H1 (cell line): ENCODE data around the gene SLC22A25. TPM values are rescaled to one million over a fixed set of nuclear protein-coding genes. Genes with fewer than 3 reads are reported as not detected.

ENCODE experiments used
- BCL11A ChIP-seq, 2 experiments: IDR thresholded peaks; one replicate each; pipeline ENCODE4 v1.6.1; 2011; ENCODE audit warnings: low read depth in 2 of 2, low read length in 2 of 2, mild to moderate bottlenecking in 2 of 2
- FOSL1 ChIP-seq: IDR thresholded peaks from 2 replicates; pipeline ENCODE4 v1.6.1; 2011; ENCODE audit warnings: mild to moderate bottlenecking, low read depth, low read length, moderate library complexity; ENCODE audit not compliant: insufficient read depth
- RFX5 ChIP-seq: IDR thresholded peaks from 2 replicates; pipeline ENCODE4 v1.6.1; 2011; ENCODE audit warnings: low read depth, low read length, improper control_type of control experiment, borderline replicate concordance
- polyA plus RNA-seq, 7 experiments: library from polyadenylated mRNA; depleted of rRNA in 3 of 7; stranded (reverse) in 5 of 7; unstranded in 2 of 7; fragments of >200 nt in 5 of 7; fragments of 200-250 nt in 2 of 7; gene quantifications; 1 replicate in 5 of 7; 2 replicates in 1 of 7; 4 replicates in 1 of 7; pipeline versions ENCODE4 v1.2.1 to v1.2.3, GENCODE V29; 2011 to 2013; ENCODE audit warnings: missing spikeins in 2 of 7, mixed read lengths in 2 of 7
- total RNA-seq: library from RNA; stranded (reverse); fragmentation: NEBNext Ultra II Directional; extraction: Animal tissue kit (Norgen Biotek cat#: 25700); gene quantifications from 2 replicates; pipeline ENCODE4 v1.2.1, GENCODE V29; 2021
- TF ChIP-seq, protein P1 (sequence below): IDR thresholded peaks from 2 replicates; pipeline ENCODE4 v1.6.1; 2011; ENCODE audit warnings: low read depth, mild to moderate bottlenecking, low read length; ENCODE audit not compliant: insufficient read depth

Gene SLC22A25
- total and polyA plus RNA-seq, 2 of the 8 experiments (the other 6 are each of a cell fraction or from before 2014, with no cell fraction given), result not detected

DNA sequence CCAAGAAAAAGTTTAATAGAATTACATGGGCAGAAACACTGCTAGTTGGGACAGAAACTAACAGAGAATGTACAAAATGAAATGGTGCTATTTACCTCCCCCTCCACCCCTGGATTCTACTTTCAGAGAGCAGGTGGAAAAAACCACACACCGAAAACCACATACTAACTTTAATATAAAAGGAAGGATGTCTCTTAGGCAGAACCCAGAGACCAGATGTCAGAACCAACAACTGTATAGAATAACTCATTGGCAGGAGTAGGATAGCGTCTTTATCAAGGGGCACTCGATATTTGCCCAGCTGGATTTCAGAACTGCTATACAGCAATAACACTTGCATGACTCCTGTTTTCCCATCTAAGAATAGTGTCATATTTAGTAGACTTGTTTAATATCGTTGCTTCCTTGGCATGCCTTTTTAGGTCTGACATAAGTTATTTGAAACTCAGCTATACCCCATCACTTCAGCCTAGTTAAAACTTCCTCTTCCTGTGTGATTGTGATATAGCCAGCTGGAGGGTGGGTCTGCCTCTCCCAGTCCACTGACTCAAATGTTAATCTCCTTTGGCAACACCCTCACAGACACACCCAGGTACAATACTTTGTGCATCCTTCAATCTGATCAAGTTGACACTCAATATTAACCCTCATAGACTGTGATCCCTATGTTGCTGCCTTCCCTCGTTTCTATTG is 1.2 kb downstream of the SLC22A25 start (continued):
- TF ChIP-seq BCL11A (IDR thresholded peaks at IDR 0.05; ENCODE audit: low read depth in 2 of 2, low read length in 2 of 2), result no peak
- no peak for TF ChIP-seq RFX5
- TF ChIP-seq FOSL1, result no peak
- TF ChIP-seq, protein P1, sequence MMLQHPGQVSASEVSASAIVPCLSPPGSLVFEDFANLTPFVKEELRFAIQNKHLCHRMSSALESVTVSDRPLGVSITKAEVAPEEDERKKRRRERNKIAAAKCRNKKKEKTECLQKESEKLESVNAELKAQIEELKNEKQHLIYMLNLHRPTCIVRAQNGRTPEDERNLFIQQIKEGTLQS, result no peak
